ENCODE data around the gene MVB12B. TPM values are rescaled to one million over a fixed set of nuclear protein-coding genes. Genes with fewer than 3 reads are reported as not detected.

Gene MVB12B
- total and polyA plus RNA-seq, 2 donors (not counting 1 experiment from before 2014, with no cell fraction given): 2.5 to 2.6 TPM

DNA sequence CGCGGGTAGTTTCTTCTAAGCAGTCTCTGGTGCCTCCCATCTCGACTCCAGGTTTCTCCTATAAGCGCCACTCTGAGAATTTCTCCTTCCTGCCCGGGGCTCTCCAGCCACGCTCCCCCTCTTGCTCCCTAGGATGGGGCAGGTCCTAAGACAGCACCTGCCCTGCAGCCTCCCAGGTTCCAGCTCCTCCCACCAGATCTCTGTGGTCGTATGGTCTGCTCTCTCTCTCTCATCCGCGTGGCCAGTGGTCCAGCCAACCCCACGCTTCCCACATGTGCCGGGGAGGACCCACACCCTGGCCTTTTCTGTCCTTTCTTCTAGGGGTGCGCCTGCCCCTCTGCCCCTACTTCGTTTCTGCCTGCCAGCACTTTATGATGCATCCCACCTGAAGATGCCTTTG lies 40.5 kb downstream of the MVB12B start:
- Histone ChIP-seq H3K36me3 (ENCODE audit: control insufficient read depth, insufficient read depth, low read length) (no peaks in the 10 kb centered on the region), H3K4me1 (ENCODE audit: control insufficient read depth, extremely low read depth, insufficient read depth, low read length) (no peaks in the 10 kb centered on the region), H3K27me3 (ENCODE audit: control insufficient read depth, insufficient read depth, low read length) (no peaks in the 10 kb centered on the region), H4K20me1 (ENCODE audit: control insufficient read depth, extremely low read depth, insufficient read depth, low read length) (no peaks in the 10 kb centered on the region), H3K9ac (ENCODE audit: insufficient read depth, low read length) (no peak overlapping the region), H3K9me3 (ENCODE audit: control insufficient read depth, insufficient read depth, low read depth, low read length) (no peaks in the 10 kb centered on the region), H3K4me3 (replicated peaks in 1 of 4; ENCODE audit: control extremely low read depth in 1 of 4, insufficient read depth in 1 of 4, low read depth in 3 of 4, low read length in 4 of 4) (no peak overlapping the region), H2AFZ (ENCODE audit: low read length) (no peak overlapping the region), H3K4me2 (ENCODE audit: extremely low read depth, insufficient read depth, low read length) (no peak overlapping the region), H3K27ac (ENCODE audit: insufficient read depth, low read length) (no peak overlapping the region), H3K79me2 (ENCODE audit: control insufficient read depth, insufficient read depth, low read length) (no peaks in the 10 kb centered on the region)
- DNase-seq (ENCODE audit: low read depth in 2 of 2): no peak
- TF ChIP-seq, protein P1, sequence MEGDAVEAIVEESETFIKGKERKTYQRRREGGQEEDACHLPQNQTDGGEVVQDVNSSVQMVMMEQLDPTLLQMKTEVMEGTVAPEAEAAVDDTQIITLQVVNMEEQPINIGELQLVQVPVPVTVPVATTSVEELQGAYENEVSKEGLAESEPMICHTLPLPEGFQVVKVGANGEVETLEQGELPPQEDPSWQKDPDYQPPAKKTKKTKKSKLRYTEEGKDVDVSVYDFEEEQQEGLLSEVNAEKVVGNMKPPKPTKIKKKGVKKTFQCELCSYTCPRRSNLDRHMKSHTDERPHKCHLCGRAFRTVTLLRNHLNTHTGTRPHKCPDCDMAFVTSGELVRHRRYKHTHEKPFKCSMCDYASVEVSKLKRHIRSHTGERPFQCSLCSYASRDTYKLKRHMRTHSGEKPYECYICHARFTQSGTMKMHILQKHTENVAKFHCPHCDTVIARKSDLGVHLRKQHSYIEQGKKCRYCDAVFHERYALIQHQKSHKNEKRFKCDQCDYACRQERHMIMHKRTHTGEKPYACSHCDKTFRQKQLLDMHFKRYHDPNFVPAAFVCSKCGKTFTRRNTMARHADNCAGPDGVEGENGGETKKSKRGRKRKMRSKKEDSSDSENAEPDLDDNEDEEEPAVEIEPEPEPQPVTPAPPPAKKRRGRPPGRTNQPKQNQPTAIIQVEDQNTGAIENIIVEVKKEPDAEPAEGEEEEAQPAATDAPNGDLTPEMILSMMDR (conservative IDR thresholded peaks at IDR 0.05 in 1 of 2, IDR thresholded peaks at IDR 0.05 in 1 of 2; ENCODE audit: low read depth in 1 of 2, low read length in 2 of 2): no peak
- no peak for TF ChIP-seq EZH2 (IDR thresholded peaks at IDR 0.05; ENCODE audit: low read length, missing control alignments)

DNA sequence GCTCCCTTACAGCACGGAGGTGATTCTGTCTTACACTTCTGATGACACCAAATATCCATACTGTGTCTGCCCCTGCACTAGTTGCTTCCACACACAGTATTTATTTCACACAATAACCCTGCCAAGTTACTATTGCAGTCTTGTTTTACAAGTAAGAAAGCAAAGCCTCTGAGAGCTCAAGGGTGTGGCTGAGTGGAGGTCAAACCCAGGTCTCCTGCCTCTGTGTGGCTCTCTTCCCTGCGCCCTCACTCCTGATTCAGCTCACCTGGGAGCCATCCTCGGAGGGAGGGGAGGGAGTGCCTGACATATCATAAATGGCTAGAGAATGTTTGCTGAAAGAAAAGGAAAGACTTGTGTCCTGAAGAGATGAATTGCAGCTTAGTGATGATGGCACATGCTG lies 41.0 kb downstream of the MVB12B start:
- no peaks in the 10 kb centered on the region for H3K9me3 ChIP-seq (ENCODE audit: control insufficient read depth, insufficient read depth, low read depth, low read length)
- H3K27me3 ChIP-seq (ENCODE audit: control insufficient read depth, insufficient read depth, low read length): no peaks in the 10 kb centered on the region
- no peaks in the 10 kb centered on the region for H4K20me1 ChIP-seq (ENCODE audit: control insufficient read depth, extremely low read depth, insufficient read depth, low read length)
- no peaks in the 10 kb centered on the region for H3K36me3 ChIP-seq (ENCODE audit: control insufficient read depth, insufficient read depth, low read length)
- no peak for TF ChIP-seq EZH2 (IDR thresholded peaks at IDR 0.05; ENCODE audit: low read length, missing control alignments)
- TF ChIP-seq, protein P1 (conservative IDR thresholded peaks at IDR 0.05 in 1 of 2, IDR thresholded peaks at IDR 0.05 in 1 of 2; ENCODE audit: low read depth in 1 of 2, low read length in 2 of 2): no peak
- DNase-seq (ENCODE audit: low read depth in 2 of 2): no peak
- no peak overlapping the region for H3K27ac ChIP-seq (ENCODE audit: insufficient read depth, low read length)
- H2AFZ ChIP-seq (ENCODE audit: low read length): no peak overlapping the region
- no peak overlapping the region for H3K4me2 ChIP-seq (ENCODE audit: extremely low read depth, insufficient read depth, low read length)
- H3K4me3 ChIP-seq (replicated peaks in 1 of 4; ENCODE audit: control extremely low read depth in 1 of 4, insufficient read depth in 1 of 4, low read depth in 3 of 4, low read length in 4 of 4): no peak overlapping the region
- H3K79me2 ChIP-seq (ENCODE audit: control insufficient read depth, insufficient read depth, low read length): no peaks in the 10 kb centered on the region
- H3K9ac ChIP-seq (ENCODE audit: insufficient read depth, low read length): no peak overlapping the region
- H3K4me1 ChIP-seq (ENCODE audit: control insufficient read depth, extremely low read depth, insufficient read depth, low read length): no peaks in the 10 kb centered on the region

DNA sequence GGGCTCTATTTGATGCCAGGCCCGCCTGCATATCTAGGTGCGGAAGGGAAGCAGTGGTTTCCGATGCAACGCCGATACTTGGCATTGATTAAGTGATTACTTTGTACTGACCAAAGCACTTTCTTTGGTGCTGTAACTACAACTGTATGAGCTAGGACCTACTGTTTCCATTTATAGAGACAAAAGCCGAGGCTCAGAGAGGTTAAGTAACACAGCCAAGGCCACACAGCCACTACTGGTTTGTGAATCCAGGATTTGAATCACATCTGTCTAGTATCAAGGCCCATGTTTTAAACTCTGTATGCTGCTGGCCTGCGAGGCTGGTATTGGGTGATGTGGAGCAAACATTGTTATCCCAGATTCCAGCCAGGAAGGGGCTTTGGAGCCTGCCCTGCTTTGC lies 41.4 kb downstream of the MVB12B start:
- H3K79me2 ChIP-seq (ENCODE audit: control insufficient read depth, insufficient read depth, low read length): no peaks in the 10 kb centered on the region
- H3K27me3 ChIP-seq (ENCODE audit: control insufficient read depth, insufficient read depth, low read length): no peaks in the 10 kb centered on the region

More for the DNA sequence above, 41.4 kb downstream of the MVB12B start:
- Histone ChIP-seq H4K20me1 (ENCODE audit: control insufficient read depth, extremely low read depth, insufficient read depth, low read length) (no peaks in the 10 kb centered on the region), H3K4me1 (ENCODE audit: control insufficient read depth, extremely low read depth, insufficient read depth, low read length) (no peaks in the 10 kb centered on the region), H3K4me2 (ENCODE audit: extremely low read depth, insufficient read depth, low read length) (no peak overlapping the region), H3K27ac (ENCODE audit: insufficient read depth, low read length) (no peak overlapping the region), H3K36me3 (ENCODE audit: control insufficient read depth, insufficient read depth, low read length) (no peaks in the 10 kb centered on the region), H3K9me3 (ENCODE audit: control insufficient read depth, insufficient read depth, low read depth, low read length) (no peaks in the 10 kb centered on the region), H2AFZ (ENCODE audit: low read length) (no peak overlapping the region), H3K9ac (ENCODE audit: insufficient read depth, low read length) (no peak overlapping the region), H3K4me3 (replicated peaks in 1 of 4; ENCODE audit: control extremely low read depth in 1 of 4, insufficient read depth in 1 of 4, low read depth in 3 of 4, low read length in 4 of 4) (no peak overlapping the region)
- no peak for TF ChIP-seq EZH2 (IDR thresholded peaks at IDR 0.05; ENCODE audit: low read length, missing control alignments)
- TF ChIP-seq, protein P1 (conservative IDR thresholded peaks at IDR 0.05 in 1 of 2, IDR thresholded peaks at IDR 0.05 in 1 of 2; ENCODE audit: low read depth in 1 of 2, low read length in 2 of 2): no peak
- DNase-seq (ENCODE audit: low read depth in 2 of 2): no peak

All from fibroblast of lung (primary cell).